Endothelial cell of umbilical vein (primary cell): ENCODE data around the gene GJA8. TPM values are rescaled to one million over a fixed set of nuclear protein-coding genes. Genes with fewer than 3 reads are reported as not detected.

Experiments
- BruUV-seq: library from RNA; stranded (reverse); fragments of 400-500 nt; replicated peaks from 2 replicates; lab custom pipeline; 2021; lab: Mats Ljungman, UMichigan
- CTCF ChIA-PET: fragments of 300-600, 350-600 bp; sonication (Branson Sonifier 250); formaldehyde crosslinking; loops from one replicate; lab custom pipeline; 2021; ENCODE audit warnings: antibody characterized with exemption, inconsistent platforms; lab: Charles Lee
- POLR2A ChIA-PET: fragments of 300-600, 350-600 bp; sonication (Branson Sonifier 250); formaldehyde crosslinking; loops from one replicate; lab custom pipeline; 2021; ENCODE audit warnings: antibody characterized with exemption, inconsistent platforms; lab: Charles Lee
- DNase-seq: peaks from one replicate; pipeline ENCODE4 v3.0.0-alpha.2; 2011; ENCODE audit warnings: low read depth, low spot score
- FAIRE-seq: peaks from 2 replicates; lab custom pipeline; 2011; peaks lifted over from hg19 to GRCh38; lab: Jason Lieb, UNC
- H2AFZ ChIP-seq: 2 replicates; pipeline ENCODE4 v1.6.0; 2012; ENCODE audit warnings: low read depth, low read length, control low read depth, inconsistent platforms
- H3K27ac ChIP-seq: 2 replicates; pipeline ENCODE4 v1.5.1; 2011; ENCODE audit warnings: low read depth, mild to moderate bottlenecking, control low read depth, low read length, moderate library complexity; ENCODE audit not compliant: insufficient read depth
- H3K27me3 ChIP-seq, 2 experiments: 2 replicates each; pipeline versions ENCODE4 v1.6.0 to v1.6.1; 2011; ENCODE audit warnings: low read length in 2 of 2, mixed read lengths in 1 of 2; ENCODE audit not compliant: control insufficient read depth in 2 of 2, insufficient read depth in 2 of 2
- H3K36me3 ChIP-seq, 2 experiments: 2 replicates in 1 of 2; 3 replicates in 1 of 2; pipeline ENCODE4 v1.5.1; 2011; ENCODE audit warnings: low read length in 2 of 2, mild to moderate bottlenecking in 1 of 2, moderate library complexity in 1 of 2; ENCODE audit not compliant: control insufficient read depth in 2 of 2, insufficient read depth in 2 of 2; ENCODE audit errors: extremely low read depth in 1 of 2
- H3K4me1 ChIP-seq: 3 replicates; pipeline ENCODE4 v1.5.1; 2011; ENCODE audit warnings: mild to moderate bottlenecking, low read length; ENCODE audit not compliant: control insufficient read depth, insufficient read depth; ENCODE audit errors: extremely low read depth
- H3K4me2 ChIP-seq: 2 replicates; pipeline ENCODE4 v1.6.1; 2011; ENCODE audit warnings: low read length, control low read depth, mixed read lengths; ENCODE audit not compliant: insufficient read depth
- H3K4me3 ChIP-seq, 3 experiments: fragments of 200-600 bp in 1 of 3; sonication (generic), shearing (Covaris generic) in 1 of 3; replicated peaks in 1 of 3; 2 replicates each; pipeline ENCODE4 v1.5.1; 2011 to 2016; ENCODE audit warnings: control low read depth in 3 of 3, low read length in 3 of 3, mild to moderate bottlenecking in 2 of 3, inconsistent platforms in 1 of 3, low read depth in 1 of 3, moderate library complexity in 1 of 3; ENCODE audit not compliant: insufficient read depth in 1 of 3
- H3K79me2 ChIP-seq: 2 replicates; pipeline ENCODE4 v1.6.0; 2012; ENCODE audit warnings: low read length, inconsistent platforms; ENCODE audit not compliant: control insufficient read depth, insufficient read depth
- H3K9ac ChIP-seq: replicated peaks from 2 replicates; pipeline ENCODE3; 2011; ENCODE audit warnings: low read length, control low read depth; ENCODE audit not compliant: insufficient read depth; ENCODE audit errors: extremely low read depth
- H3K9me1 ChIP-seq: replicated peaks from 3 replicates; pipeline ENCODE4 v1.6.0; 2011; ENCODE audit warnings: mild to moderate bottlenecking, low read length; ENCODE audit not compliant: control insufficient read depth, insufficient read depth; ENCODE audit errors: extremely low read depth
- H3K9me3 ChIP-seq: replicated peaks from 2 replicates; pipeline ENCODE4 v1.5.1; 2012; ENCODE audit warnings: low read length, inconsistent platforms; ENCODE audit not compliant: control insufficient read depth, insufficient read depth
- H4K20me1 ChIP-seq: replicated peaks from 2 replicates; pipeline ENCODE3; 2011; ENCODE audit warnings: mild to moderate bottlenecking, low read length; ENCODE audit not compliant: control insufficient read depth, insufficient read depth; ENCODE audit errors: extremely low read depth
- EZH2 ChIP-seq: IDR thresholded peaks from 2 replicates; pipeline ENCODE4 v1.6.1; 2012; ENCODE audit warnings: borderline replicate concordance, low read depth, mild to moderate bottlenecking, moderate library complexity, low read length, inconsistent platforms; ENCODE audit not compliant: severe bottlenecking
- FOS ChIP-seq: IDR thresholded peaks from 2 replicates; pipeline ENCODE4 v1.6.1; 2011; ENCODE audit warnings: mild to moderate bottlenecking, low read length, moderate library complexity, borderline replicate concordance; ENCODE audit not compliant: insufficient read depth
- GATA2 ChIP-seq: IDR thresholded peaks from 2 replicates; pipeline ENCODE4 v1.7.0; 2011; ENCODE audit warnings: low read depth, mild to moderate bottlenecking, moderate library complexity, mixed read lengths, low read length; ENCODE audit not compliant: insufficient read length, insufficient read depth
- JUN ChIP-seq: IDR thresholded peaks from 2 replicates; pipeline ENCODE4 v1.6.1; 2011; ENCODE audit warnings: borderline replicate concordance, low read depth; ENCODE audit not compliant: insufficient read length, insufficient read depth
- MYC ChIP-seq: IDR thresholded peaks from one replicate; pipeline ENCODE4 v1.6.1; 2011; ENCODE audit warnings: mild to moderate bottlenecking, low read depth, low read length
- POLR2A ChIP-seq: IDR thresholded peaks from 2 replicates; pipeline ENCODE4 v1.6.1; 2012; ENCODE audit warnings: low read depth, mild to moderate bottlenecking, control low read depth, low read length
- POLR2AphosphoS5 ChIP-seq: IDR thresholded peaks from 2 replicates; pipeline ENCODE4 v1.6.1; 2012; ENCODE audit warnings: low read depth, mild to moderate bottlenecking, control low read depth, low read length, moderate library complexity; ENCODE audit not compliant: insufficient read depth
- dilution Hi-C: fragments of 300-500 bp; cut with MboI; formaldehyde crosslinking; loops from one replicate; pipeline ENCODE4 v1.15.0; 2019; ENCODE audit warnings: low sequenced_read_pairs; ENCODE audit not compliant: extremely low pct_ligation_motif_present
- intact Hi-C: fragments of 100-400 bp; cut with micrococcal nuclease; formaldehyde crosslinking; loops from one replicate; pipeline ENCODE4 v1.10.0; 2022
- polyA plus RNA-seq, 4 experiments: library from polyadenylated mRNA; depleted of rRNA in 3 of 4; stranded (reverse) in 3 of 4; unstranded in 1 of 4; fragments of >200 nt; gene quantifications; 2 replicates each; pipeline versions ENCODE4 v1.2.1 to v1.2.3, GENCODE V29; 2011 to 2012; ENCODE audit warnings: missing spikeins in 1 of 4
- total RNA-seq: library from RNA; stranded (reverse); gene quantifications from 2 replicates; pipeline ENCODE4 v1.2.3, GENCODE V29; 2021
- TF ChIP-seq, protein P1 (sequence below): IDR thresholded peaks from 2 replicates; pipeline ENCODE4 v1.6.1; 2011; ENCODE audit not compliant: insufficient read depth, insufficient read length
- TF ChIP-seq, protein P2 (sequence below), 2 donors: IDR thresholded peaks; 1 replicate in 1 of 2; 2 replicates in 1 of 2; pipeline ENCODE4 v1.5.1; 2011; ENCODE audit warnings: low read length in 2 of 2, mild to moderate bottlenecking in 2 of 2, moderate library complexity in 2 of 2, control low read depth in 1 of 2, inconsistent platforms in 1 of 2, low read depth in 1 of 2; ENCODE audit not compliant: insufficient read depth in 1 of 2; ENCODE audit errors: extremely low read depth in 1 of 2

Gene GJA8
- total and polyA plus RNA-seq, 2 donors (not counting 3 experiments of a cell fraction or from before 2014, with no cell fraction given), result not detected

DNA sequence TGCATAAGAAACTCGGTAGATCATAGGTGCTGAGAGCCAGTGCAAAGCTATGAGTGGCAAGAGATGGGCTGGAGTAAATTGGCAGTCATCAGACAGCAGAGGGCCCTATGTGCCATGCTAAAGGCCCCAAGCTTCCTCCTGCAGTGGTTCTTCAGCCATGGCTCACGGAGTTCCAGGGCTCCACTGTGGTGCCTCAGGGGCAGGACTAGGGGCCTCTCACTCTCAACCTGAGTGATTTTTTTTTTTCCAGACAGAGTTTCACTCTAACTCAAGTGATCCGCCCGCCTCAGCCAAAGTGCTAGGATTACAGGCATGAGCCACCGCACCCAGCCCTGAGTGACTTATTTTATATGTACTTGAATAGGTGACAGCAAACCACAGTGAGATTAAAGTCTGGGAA, 10.4 kb upstream of the GJA8 start:
- ChIA-PET CTCF (interaction anchor here (0.6 to 6.3 kb wide), 75 partner anchors 9 to 620 kb away, joined by 3 to 273 read pairs (median 6); partner anchors contain the start of genes ACP6, BCL9, GJA5 and GJA8), POLR2A (no interaction called here)
- intact Hi-C loops (loop anchor here (1.0 kb wide), 4 partner anchors 252 to 619 kb away; no protein-coding TSS in a partner anchor), dilution Hi-C loops (no loop called here)
- H3K27ac ChIP-seq, result no peak overlapping the region
- H3K4me1 ChIP-seq, result no peaks in the 10 kb centered on the region
- H3K4me2 ChIP-seq, result no peak overlapping the region
- no peak for TF ChIP-seq JUN
- TF ChIP-seq MYC, result no peak
- no peak for TF ChIP-seq POLR2A
- no peak for TF ChIP-seq FOS
- TF ChIP-seq POLR2AphosphoS5, result no peak
- TF ChIP-seq, protein P1, sequence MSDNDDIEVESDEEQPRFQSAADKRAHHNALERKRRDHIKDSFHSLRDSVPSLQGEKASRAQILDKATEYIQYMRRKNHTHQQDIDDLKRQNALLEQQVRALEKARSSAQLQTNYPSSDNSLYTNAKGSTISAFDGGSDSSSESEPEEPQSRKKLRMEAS, result no peak
- TF ChIP-seq, protein P2, sequence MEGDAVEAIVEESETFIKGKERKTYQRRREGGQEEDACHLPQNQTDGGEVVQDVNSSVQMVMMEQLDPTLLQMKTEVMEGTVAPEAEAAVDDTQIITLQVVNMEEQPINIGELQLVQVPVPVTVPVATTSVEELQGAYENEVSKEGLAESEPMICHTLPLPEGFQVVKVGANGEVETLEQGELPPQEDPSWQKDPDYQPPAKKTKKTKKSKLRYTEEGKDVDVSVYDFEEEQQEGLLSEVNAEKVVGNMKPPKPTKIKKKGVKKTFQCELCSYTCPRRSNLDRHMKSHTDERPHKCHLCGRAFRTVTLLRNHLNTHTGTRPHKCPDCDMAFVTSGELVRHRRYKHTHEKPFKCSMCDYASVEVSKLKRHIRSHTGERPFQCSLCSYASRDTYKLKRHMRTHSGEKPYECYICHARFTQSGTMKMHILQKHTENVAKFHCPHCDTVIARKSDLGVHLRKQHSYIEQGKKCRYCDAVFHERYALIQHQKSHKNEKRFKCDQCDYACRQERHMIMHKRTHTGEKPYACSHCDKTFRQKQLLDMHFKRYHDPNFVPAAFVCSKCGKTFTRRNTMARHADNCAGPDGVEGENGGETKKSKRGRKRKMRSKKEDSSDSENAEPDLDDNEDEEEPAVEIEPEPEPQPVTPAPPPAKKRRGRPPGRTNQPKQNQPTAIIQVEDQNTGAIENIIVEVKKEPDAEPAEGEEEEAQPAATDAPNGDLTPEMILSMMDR (IDR thresholded peaks at IDR 0.05; ENCODE audit: extremely low read depth in 1 of 2, insufficient read depth in 1 of 2, low read depth in 1 of 2, low read length in 2 of 2), result no peak
- no peak for TF ChIP-seq GATA2
- TF ChIP-seq EZH2, result no peak
- BruUV-seq, result no TSS peak
- no peaks in the 10 kb centered on the region for H3K36me3 ChIP-seq
- H2AFZ ChIP-seq, result no peak overlapping the region
- H3K9me1 ChIP-seq, result no peaks in the 10 kb centered on the region
- DNase-seq (no peak), FAIRE-seq (no peak)
- no peak overlapping the region for H3K9ac ChIP-seq
- no peak overlapping the region for H3K4me3 ChIP-seq
- H3K27me3 ChIP-seq, result no peaks in the 10 kb centered on the region
- no peaks in the 10 kb centered on the region for H4K20me1 ChIP-seq
- H3K9me3 ChIP-seq, result no peaks in the 10 kb centered on the region
- H3K79me2 ChIP-seq, result no peaks in the 10 kb centered on the region
